Prostate gland (tissue), 2 donors: ENCODE data around the gene SYT12. TPM values are rescaled to one million over a fixed set of nuclear protein-coding genes. Genes with fewer than 3 reads are reported as not detected.

ENCODE experiments used
- DNase-seq: peaks from one replicate; pipeline ENCODE4 v3.0.0-alpha.2; 2019; ENCODE audit warnings: low spot score
- H3K27ac ChIP-seq, 2 donors: fragments of 200-600 bp; sonication (generic); 2 replicates each; pipeline ENCODE4 v1.5.1; 2017 to 2019
- H3K27me3 ChIP-seq: fragments of 200-600 bp; sonication (generic); replicated peaks from 2 replicates; pipeline ENCODE4 v1.5.1; 2019; ENCODE audit not compliant: insufficient read depth
- H3K36me3 ChIP-seq, 2 donors: fragments of 200-600 bp; sonication (generic); 1 replicate in 1 of 2; 2 replicates in 1 of 2; pipeline versions ENCODE4 v1.5.1 to v1.8.1; 2017 to 2019
- H3K4me1 ChIP-seq: fragments of 200-600 bp; sonication (generic); replicated peaks from 2 replicates; pipeline ENCODE4 v1.5.1; 2019
- H3K4me3 ChIP-seq, 2 donors: fragments of 200-600 bp; sonication (generic); 2 replicates each; pipeline ENCODE4 v1.5.1; 2017 to 2019
- H3K9me3 ChIP-seq: fragments of 200-600 bp; sonication (generic); 2 replicates; pipeline ENCODE4 v1.5.1; 2017
- CTCF ChIP-seq, 4 experiments: fragments of 200-600 bp in 2 of 4; fragments of 450-650 bp in 2 of 4; sonication (generic) in 2 of 4; IDR thresholded peaks; 1 replicate in 3 of 4; 2 replicates in 1 of 4; pipeline ENCODE4 v1.5.1; 2016 to 2019; ENCODE audit warnings: antibody characterized with exemption in 4 of 4, mild to moderate bottlenecking in 2 of 4, moderate library complexity in 2 of 4
- POLR2A ChIP-seq: fragments of 450-650 bp; IDR thresholded peaks from one replicate; pipeline ENCODE4 v1.6.1; 2016; ENCODE audit warnings: antibody characterized with exemption, mild to moderate bottlenecking
- POLR2AphosphoS5 ChIP-seq: sonication (generic); formaldehyde crosslinking; IDR thresholded peaks from one replicate; pipeline ENCODE4 v1.6.1; 2017; ENCODE audit warnings: antibody characterized with exemption
- WGBS: methylation state at CpG from one replicate; pipeline ENCODE4 v1.1.5; 2018; 5-methylcytosine and 5-hydroxymethylcytosine counted together
- intact Hi-C: fragments of 100-400 bp; cut with DNase I; formaldehyde crosslinking; loops from one replicate; pipeline ENCODE4 v1.14.2; 2022
- total RNA-seq, 2 donors: library from RNA; depleted of rRNA; stranded (reverse); fragments of >200 nt; gene quantifications; one replicate each; pipeline ENCODE4 v1.1.0, GENCODE V29; 2016

Gene SYT12
- total RNA-seq, 2 donors from 2014 or later, result 2.1 to 3.4 TPM

- no peak for DNase-seq
- TF ChIP-seq CTCF (IDR thresholded peaks at IDR 0.05), result peak in 3 of 4 experiments; percentile 30 to 54 (median 33)
- no peak for TF ChIP-seq POLR2A
- 56% methylated on average over 9 of the region's 9 CpGs for WGBS
These were observed 46.9 kb upstream of the SYT12 start for GRCh38 chr11:66976028-66976467.

GRCh38 chr11:66976925-66977324 is 46.0 kb upstream of the SYT12 start:
- Histone ChIP-seq H3K4me3 (no peak overlapping the region), H3K27me3 (no peaks in the 10 kb centered on the region), H3K4me1 (no peaks in the 10 kb centered on the region), H3K27ac (no peak overlapping the region), H3K36me3 (no peaks in the 10 kb centered on the region), H3K9me3 (no peaks in the 10 kb centered on the region)
- WGBS, result 93% methylated on average over 6 of the region's 6 CpGs
- TF ChIP-seq POLR2AphosphoS5 (no peak), CTCF (IDR thresholded peaks at IDR 0.05) (no peak), POLR2A (no peak)
- intact Hi-C loops, result no loop called here
- no peak for DNase-seq

More at GRCh38 chr11:66976028-66976467, 46.9 kb upstream of the SYT12 start:
- no peaks in the 10 kb centered on the region for H3K36me3 ChIP-seq
- intact Hi-C loops, result no loop called here
- no peaks in the 10 kb centered on the region for H3K27me3 ChIP-seq
- no peak overlapping the region for H3K4me3 ChIP-seq
- H3K27ac ChIP-seq, result no peak overlapping the region
- no peaks in the 10 kb centered on the region for H3K4me1 ChIP-seq
- no peaks in the 10 kb centered on the region for H3K9me3 ChIP-seq

GRCh38 chr11:66978229-66978628 is 44.7 kb upstream of the SYT12 start:
- TF ChIP-seq CTCF (IDR thresholded peaks at IDR 0.05), result no peak
- no peak for TF ChIP-seq POLR2A
- no peak for TF ChIP-seq POLR2AphosphoS5
- no peaks in the 10 kb centered on the region for H3K4me1 ChIP-seq
- H3K36me3 ChIP-seq, result no peaks in the 10 kb centered on the region
- WGBS, result 96% methylated on average over 2 of the region's 2 CpGs
- intact Hi-C loops, result no loop called here
- H3K27ac ChIP-seq, result no peak overlapping the region
- H3K27me3 ChIP-seq, result no peaks in the 10 kb centered on the region
- no peaks in the 10 kb centered on the region for H3K9me3 ChIP-seq
- no peak for DNase-seq
- H3K4me3 ChIP-seq, result no peak overlapping the region

- 94% methylated on average over 6 of the region's 6 CpGs for WGBS
- H3K36me3 ChIP-seq, result no peaks in the 10 kb centered on the region
- no peak overlapping the region for H3K4me3 ChIP-seq
- no peaks in the 10 kb centered on the region for H3K27me3 ChIP-seq
- no peak overlapping the region for H3K27ac ChIP-seq
- intact Hi-C loops, result no loop called here
- no peak for TF ChIP-seq POLR2A
- TF ChIP-seq CTCF (IDR thresholded peaks at IDR 0.05), result no peak
- no peak for TF ChIP-seq POLR2AphosphoS5
- DNase-seq, result no peak
- H3K9me3 ChIP-seq, result no peaks in the 10 kb centered on the region
- no peaks in the 10 kb centered on the region for H3K4me1 ChIP-seq
These were observed 44.2 kb upstream of the SYT12 start for GRCh38 chr11:66978717-66979116.

- no peaks in the 10 kb centered on the region for H3K27me3 ChIP-seq
- intact Hi-C loops, result no loop called here
- H3K9me3 ChIP-seq, result no peaks in the 10 kb centered on the region
- no peak for DNase-seq
- no peaks in the 10 kb centered on the region for H3K36me3 ChIP-seq
- H3K4me1 ChIP-seq, result no peaks in the 10 kb centered on the region
- H3K4me3 ChIP-seq, result no peak overlapping the region
- TF ChIP-seq POLR2AphosphoS5 (no peak), POLR2A (no peak), CTCF (IDR thresholded peaks at IDR 0.05) (no peak)
- WGBS, result 95% methylated on average over 2 of the region's 2 CpGs
- H3K27ac ChIP-seq, result no peak overlapping the region
These were observed 43.5 kb upstream of the SYT12 start for GRCh38 chr11:66979336-66979980.
